Adrenal gland (tissue), 12 donors: ENCODE data around the gene DDAH2. TPM values are rescaled to one million over a fixed set of nuclear protein-coding genes. Genes with fewer than 3 reads are reported as not detected.

ENCODE experiments used
- DNase-seq, 7 donors: peaks; one replicate each; pipeline ENCODE4 v3.0.0-alpha.2; 2019 to 2020
- H3K27ac ChIP-seq, 5 donors: fragments of 200-600 bp; sonication (generic) in 4 of 5; 1 replicate in 3 of 5; 2 replicates in 2 of 5; pipeline versions ENCODE4 v1.5.1 to v1.8.0; 2016 to 2020; ENCODE audit warnings: mild to moderate bottlenecking in 1 of 5
- H3K27me3 ChIP-seq: fragments of 200-600 bp; 2 replicates; pipeline ENCODE4 v1.8.0; 2021
- H3K36me3 ChIP-seq, 2 donors: fragments of 200-600 bp; replicated peaks in 1 of 2; 1 replicate in 1 of 2; 2 replicates in 1 of 2; pipeline versions ENCODE4 v1.5.1 to v1.8.0; 2018 to 2022
- H3K4me1 ChIP-seq, 2 donors: fragments of 200-600 bp; replicated peaks in 1 of 2; 1 replicate in 1 of 2; 2 replicates in 1 of 2; pipeline versions ENCODE4 v1.5.1 to v1.8.0; 2018 to 2021
- H3K4me3 ChIP-seq, 4 donors: fragments of 200-600 bp; sonication (generic) in 3 of 4; one replicate each; pipeline ENCODE4 v1.5.1; 2016 to 2018
- H3K9me3 ChIP-seq, 3 donors: fragments of 200-600 bp; sonication (generic) in 1 of 3; replicated peaks in 1 of 3; 1 replicate in 2 of 3; 2 replicates in 1 of 3; pipeline versions ENCODE4 v1.5.1 to v1.8.0; 2016 to 2021
- POLR2A ChIP-seq, 2 donors: fragments of 450-650 bp; IDR thresholded peaks; one replicate each; pipeline ENCODE4 v1.6.1; 2017; ENCODE audit warnings: antibody characterized with exemption in 2 of 2, mild to moderate bottlenecking in 2 of 2, moderate library complexity in 1 of 2
- WGBS, 4 donors: extraction: QIAGEN DNeasy Blood & Tissue Kit in 2 of 4; methylation state at CpG; one replicate each; pipeline versions ENCODE4 v1.1.5 to v1.1.7; 2013 to 2017; 5-methylcytosine and 5-hydroxymethylcytosine counted together
- intact Hi-C, 2 donors: fragments of 100-400 bp; cut with DNase I; formaldehyde crosslinking; loops; one replicate each; pipeline versions ENCODE4 v1.14.1 to v1.15.0; 2022 to 2023
- polyA plus RNA-seq, 3 donors: library from polyadenylated mRNA; stranded (reverse); fragments of 200-250 nt in 2 of 3; fragments of 350-450 nt in 1 of 3; fragmentation: Illumina TruSeq in 1 of 3; extraction: RNeasy Lipid Tissue Mini Kit (QIAGEN cat#74804) in 1 of 3; gene quantifications; one replicate each; pipeline ENCODE4 v1.2.3, GENCODE V29; 2013 to 2014
- total RNA-seq, 9 donors: library from RNA; depleted of rRNA in 4 of 9; stranded (reverse); fragments of >200 nt in 4 of 9; fragments of 120-200 nt in 1 of 9; fragmentation: NEBNext Ultra II Directional in 1 of 9; extraction: Animal tissue kit (Norgen Biotek cat#: 25700) in 1 of 9; gene quantifications; one replicate each; pipeline versions ENCODE4 v1.1.0 to v1.2.4, GENCODE V29; 2013 to 2023
- TF ChIP-seq, protein P1 (sequence below), 6 experiments: fragments of 450-650 bp in 4 of 6; fragments of 200-600 bp in 2 of 6; sonication (generic) in 1 of 6; IDR thresholded peaks; 1 replicate in 5 of 6; 2 replicates in 1 of 6; pipeline versions ENCODE4 v1.5.1 to v1.8.0; 2016 to 2021; ENCODE audit warnings: antibody characterized with exemption in 6 of 6, mild to moderate bottlenecking in 2 of 6, moderate library complexity in 1 of 6
- donor health status: healthy with polysubstance abuse.
- donor health status: Bipolar disorder and iron deficiency.
- donor health status: DM: yes; HTN: yes; CAD: no.
- donor health status: DM: no; HTN: no; CAD: no.
- donor health status: DM: no; HTN: no; CAD: no.
- donor health status: DM: yes; HTN: yes; CAD: no.

DDAH2 gene
- total and polyA plus RNA-seq, 12 donors, result 6.4 to 202 (median 33.1) TPM

DNA sequence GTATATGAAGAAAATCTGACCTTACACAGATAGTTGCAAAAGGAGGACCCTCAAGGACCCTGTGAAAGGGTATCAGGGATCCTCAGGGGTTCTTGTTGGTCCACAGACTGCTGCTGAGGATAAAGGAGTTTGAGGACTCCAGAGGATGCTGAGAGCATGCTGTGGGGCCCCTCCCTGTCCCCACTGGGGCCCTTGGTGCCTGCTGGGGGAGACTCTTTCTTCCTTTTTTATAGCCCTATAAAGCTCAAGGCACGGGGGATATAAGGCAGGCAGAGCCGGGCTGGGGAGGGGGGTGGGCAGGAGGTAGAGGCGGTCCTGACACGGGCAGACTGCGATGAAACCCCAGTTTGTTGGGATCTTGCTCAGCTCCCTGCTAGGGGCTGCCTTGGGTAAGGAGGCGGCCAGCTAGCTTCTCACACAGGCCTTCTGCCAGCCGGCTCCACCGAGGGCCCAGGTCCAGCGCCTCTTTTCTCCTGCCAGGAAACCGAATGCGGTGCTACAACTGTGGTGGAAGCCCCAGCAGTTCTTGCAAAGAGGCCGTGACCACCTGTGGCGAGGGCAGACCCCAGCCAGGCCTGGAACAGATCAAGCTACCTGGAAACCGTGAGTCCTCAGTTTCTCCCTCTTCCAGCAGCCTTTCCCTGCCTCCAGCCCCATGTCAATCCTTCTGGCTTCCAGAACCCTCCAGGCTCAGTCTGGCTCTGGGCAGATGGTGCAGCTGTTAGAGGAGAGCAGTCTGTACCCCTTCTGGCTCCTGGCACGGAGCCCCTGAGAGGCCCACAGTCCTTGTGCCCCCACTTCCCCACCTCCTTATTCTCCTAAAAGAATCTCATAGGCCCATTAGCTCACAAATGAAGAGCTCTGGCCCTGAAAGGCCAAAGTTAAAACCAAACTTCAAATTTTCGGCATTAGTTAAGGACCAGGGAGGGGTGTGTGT lies 13.8 kb downstream of the DDAH2 start, which contains the start of gene LY6G6D:
Gene LY6G6D (plus strand): TSS at position 327 of the 937 bp plus-strand sequence. CDS start 8 bp downstream, at position 335.
- no peaks in the 10 kb centered on the region for H3K9me3 ChIP-seq
- no peak for DNase-seq
- TF ChIP-seq, protein P1, sequence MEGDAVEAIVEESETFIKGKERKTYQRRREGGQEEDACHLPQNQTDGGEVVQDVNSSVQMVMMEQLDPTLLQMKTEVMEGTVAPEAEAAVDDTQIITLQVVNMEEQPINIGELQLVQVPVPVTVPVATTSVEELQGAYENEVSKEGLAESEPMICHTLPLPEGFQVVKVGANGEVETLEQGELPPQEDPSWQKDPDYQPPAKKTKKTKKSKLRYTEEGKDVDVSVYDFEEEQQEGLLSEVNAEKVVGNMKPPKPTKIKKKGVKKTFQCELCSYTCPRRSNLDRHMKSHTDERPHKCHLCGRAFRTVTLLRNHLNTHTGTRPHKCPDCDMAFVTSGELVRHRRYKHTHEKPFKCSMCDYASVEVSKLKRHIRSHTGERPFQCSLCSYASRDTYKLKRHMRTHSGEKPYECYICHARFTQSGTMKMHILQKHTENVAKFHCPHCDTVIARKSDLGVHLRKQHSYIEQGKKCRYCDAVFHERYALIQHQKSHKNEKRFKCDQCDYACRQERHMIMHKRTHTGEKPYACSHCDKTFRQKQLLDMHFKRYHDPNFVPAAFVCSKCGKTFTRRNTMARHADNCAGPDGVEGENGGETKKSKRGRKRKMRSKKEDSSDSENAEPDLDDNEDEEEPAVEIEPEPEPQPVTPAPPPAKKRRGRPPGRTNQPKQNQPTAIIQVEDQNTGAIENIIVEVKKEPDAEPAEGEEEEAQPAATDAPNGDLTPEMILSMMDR (IDR thresholded peaks at IDR 0.05), result no peak
- no peak for TF ChIP-seq POLR2A (IDR thresholded peaks at IDR 0.05)
- H3K4me3 ChIP-seq, result no peak within 1 kb of the TSS
- intact Hi-C loops, result no loop called here
- no peak within 1 kb of the TSS for H3K27ac ChIP-seq
- no peaks in the 10 kb centered on the region for H3K4me1 ChIP-seq
- WGBS, 4 donors, result 75 to 89% (median 82%) methylated on average over 5 to 16 of the region's 16 CpGs
- no peaks in the 10 kb centered on the region for H3K27me3 ChIP-seq
- no peaks in the 10 kb centered on the region for H3K36me3 ChIP-seq

DNA sequence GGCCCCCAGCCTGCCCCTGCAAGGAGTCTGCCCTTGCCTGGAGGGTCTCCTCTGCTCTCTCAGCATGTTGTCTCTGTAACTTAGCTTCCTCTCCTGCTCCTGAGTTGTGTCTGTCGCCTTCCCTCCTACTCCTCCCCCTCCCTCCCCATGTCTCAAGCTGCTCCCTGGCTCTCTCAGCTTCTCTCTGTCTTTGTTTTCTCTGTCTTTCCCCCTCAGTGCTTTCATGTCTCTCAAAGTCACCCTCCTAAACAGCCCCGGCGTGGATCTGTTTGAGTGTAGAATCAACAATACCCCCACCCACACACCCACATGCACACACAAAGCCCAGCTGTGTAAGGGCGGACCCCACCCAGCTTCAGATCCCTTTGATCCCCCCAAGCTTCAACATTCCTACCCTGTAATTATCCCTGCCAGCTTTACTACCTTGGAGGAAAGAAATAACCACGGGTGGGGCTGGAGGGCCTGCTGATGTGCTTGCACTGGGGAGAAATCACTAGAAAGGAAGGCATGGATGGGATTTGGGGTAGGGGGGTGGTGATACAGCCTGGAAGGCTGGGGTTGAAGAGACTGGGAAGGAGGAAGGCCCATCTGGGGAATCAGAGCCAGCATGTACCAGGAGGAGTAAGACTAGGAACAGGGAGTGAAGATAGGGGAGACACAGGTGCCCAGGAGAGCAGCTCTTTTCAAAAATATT lies 15.0 kb downstream of the DDAH2 start:
- no peaks in the 10 kb centered on the region for H3K9me3 ChIP-seq
- H3K27ac ChIP-seq, result no peak overlapping the region
- H3K27me3 ChIP-seq, result no peaks in the 10 kb centered on the region
- H3K4me1 ChIP-seq, result no peaks in the 10 kb centered on the region
- no peak for DNase-seq
- H3K36me3 ChIP-seq, result no peaks in the 10 kb centered on the region
- 55 to 66% (median 58%) methylated on average over 5 of the region's 5 CpGs for WGBS, 4 donors
- intact Hi-C loops, result no loop called here
- no peak overlapping the region for H3K4me3 ChIP-seq
- no peak for TF ChIP-seq POLR2A (IDR thresholded peaks at IDR 0.05)
- TF ChIP-seq, protein P1 (IDR thresholded peaks at IDR 0.05), result no peak

DNA sequence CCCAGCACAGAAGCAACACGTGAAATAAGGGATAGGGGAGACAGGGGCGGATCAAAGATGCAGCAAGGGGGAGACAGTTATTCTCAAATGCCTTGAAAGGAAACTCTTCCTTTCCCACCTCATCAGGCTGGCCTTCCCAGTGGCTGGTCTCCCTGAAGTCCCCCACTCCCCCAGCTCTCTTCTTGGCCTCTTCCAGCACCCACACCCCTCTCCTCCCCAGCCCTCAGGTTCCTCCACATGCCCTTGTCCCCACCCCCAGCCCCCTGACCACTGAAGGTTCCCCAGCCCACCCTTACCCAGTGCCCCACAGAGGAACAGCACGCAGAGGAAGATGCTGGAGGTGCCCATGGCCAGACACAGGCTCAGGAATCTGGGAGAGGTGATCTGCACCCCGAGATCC lies 15.6 kb downstream of the DDAH2 start:
- Histone ChIP-seq H3K27me3 (no peaks in the 10 kb centered on the region), H3K4me1 (no peaks in the 10 kb centered on the region), H3K9me3 (no peaks in the 10 kb centered on the region), H3K4me3 (no peak overlapping the region), H3K36me3 (no peaks in the 10 kb centered on the region), H3K27ac (no peak overlapping the region)
- WGBS, 4 donors, result 57 to 87% (median 79%) methylated on average over 4 of the region's 4 CpGs
- intact Hi-C loops, result no loop called here
- DNase-seq, result no peak
- TF ChIP-seq, protein P1 (IDR thresholded peaks at IDR 0.05), result no peak
- no peak for TF ChIP-seq POLR2A (IDR thresholded peaks at IDR 0.05)

DNA sequence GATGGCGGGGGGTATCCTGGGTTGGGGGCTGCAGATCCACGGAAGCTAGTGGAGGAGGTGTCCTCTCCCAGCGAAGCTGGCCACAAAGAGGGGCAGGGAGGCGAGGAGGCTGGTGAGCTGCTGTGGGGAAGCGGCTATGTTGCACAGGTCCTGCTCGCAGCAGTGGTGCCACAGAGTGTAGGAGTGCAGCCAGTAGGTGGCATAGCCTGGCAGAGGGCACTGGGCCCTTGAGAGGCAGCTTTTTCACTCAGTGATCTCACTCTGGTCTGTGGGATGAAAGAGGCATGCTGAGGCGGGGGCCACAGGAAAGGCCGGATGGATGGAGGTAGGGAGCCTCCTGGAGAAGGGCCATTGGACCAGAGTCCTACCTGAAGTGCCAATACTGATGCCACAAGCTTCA lies 16.8 kb downstream of the DDAH2 start:
- DNase-seq, result no peak
- WGBS, 4 donors, result 72 to 85% (median 80%) methylated on average over 6 to 8 of the region's 8 CpGs
- no peak overlapping the region for H3K27ac ChIP-seq
- H3K4me3 ChIP-seq, result no peak overlapping the region
- no peaks in the 10 kb centered on the region for H3K27me3 ChIP-seq
- H3K4me1 ChIP-seq, result no peaks in the 10 kb centered on the region
- TF ChIP-seq, protein P1 (IDR thresholded peaks at IDR 0.05), result no peak
- no peak for TF ChIP-seq POLR2A (IDR thresholded peaks at IDR 0.05)
- no peaks in the 10 kb centered on the region for H3K9me3 ChIP-seq
- H3K36me3 ChIP-seq, result no peaks in the 10 kb centered on the region
- intact Hi-C loops, result no loop called here
